Gastroesophageal sphincter (tissue), 4 donors: ENCODE measurements around the gene NXPH4. TPM values are rescaled to one million over a fixed set of nuclear protein-coding genes. Genes with fewer than 3 reads are reported as not detected.

Source experiments
- ATAC-seq: fragments of 150-250 bp; one replicate; pipeline ENCODE4 v1.9.1; 2016; ENCODE audit warnings: mild to moderate bottlenecking, moderate library complexity
- H3K27ac ChIP-seq, 4 donors: fragments of 200-600 bp; sonication (generic) in 3 of 4; 1 replicate in 3 of 4; 2 replicates in 1 of 4; pipeline ENCODE4 v1.5.1; 2016 to 2019
- H3K27me3 ChIP-seq: fragments of 200-600 bp; sonication (generic); one replicate; pipeline ENCODE4 v1.5.1; 2019
- H3K36me3 ChIP-seq, 2 donors: fragments of 200-600 bp; sonication (generic); one replicate each; pipeline ENCODE4 v1.5.1; 2019; ENCODE audit warnings: control low read depth in 1 of 2
- H3K4me1 ChIP-seq, 3 donors: fragments of 200-600 bp; sonication (generic); 1 replicate in 2 of 3; 2 replicates in 1 of 3; pipeline ENCODE4 v1.5.1; 2016 to 2019; ENCODE audit warnings: control low read depth in 2 of 3
- H3K4me3 ChIP-seq, 2 donors: fragments of 200-600 bp; sonication (generic); one replicate each; pipeline ENCODE4 v1.5.1; 2019; ENCODE audit warnings: mild to moderate bottlenecking in 1 of 2, moderate library complexity in 1 of 2
- H3K9me3 ChIP-seq, 3 donors: fragments of 200-600 bp; sonication (generic); one replicate each; pipeline ENCODE4 v1.5.1; 2017 to 2019; ENCODE audit warnings: control low read depth in 2 of 3
- EP300 ChIP-seq: sonication (generic); formaldehyde crosslinking; IDR thresholded peaks from one replicate; pipeline ENCODE4 v1.6.1; 2017; ENCODE audit warnings: antibody characterized with exemption, mild to moderate bottlenecking
- POLR2A ChIP-seq, 2 donors: fragments of 450-650 bp; IDR thresholded peaks; one replicate each; pipeline ENCODE4 v1.6.1; 2017; ENCODE audit warnings: antibody characterized with exemption in 2 of 2, mild to moderate bottlenecking in 2 of 2, moderate library complexity in 1 of 2
- POLR2AphosphoS5 ChIP-seq: sonication (generic); formaldehyde crosslinking; IDR thresholded peaks from one replicate; pipeline ENCODE4 v1.6.1; 2017; ENCODE audit warnings: antibody characterized with exemption
- WGBS, 2 donors: methylation state at CpG; one replicate each; pipeline ENCODE4 v1.1.5; 2018; ENCODE audit warnings: low coverage in 1 of 2; 5-methylcytosine and 5-hydroxymethylcytosine counted together
- total RNA-seq, 4 donors: library from RNA; depleted of rRNA; stranded (reverse); fragments of >200 nt; gene quantifications; one replicate each; pipeline ENCODE4 v1.1.0, GENCODE V29; 2016
- TF ChIP-seq, protein P1 (sequence below), 4 experiments: fragments of 200-600 bp in 2 of 4; fragments of 450-650 bp in 2 of 4; sonication (generic) in 1 of 4; IDR thresholded peaks; one replicate each; pipeline ENCODE4 v1.5.1; 2017 to 2019; ENCODE audit warnings: antibody characterized with exemption in 4 of 4, mild to moderate bottlenecking in 2 of 4, moderate library complexity in 2 of 4

Gene NXPH4
- total RNA-seq, 4 donors from 2014 or later: 1.1 TPM; not detected in 3

- TF ChIP-seq POLR2A (IDR thresholded peaks at IDR 0.05) (no peak), POLR2AphosphoS5 (no peak), EP300 (no peak)
- TF ChIP-seq, protein P1, sequence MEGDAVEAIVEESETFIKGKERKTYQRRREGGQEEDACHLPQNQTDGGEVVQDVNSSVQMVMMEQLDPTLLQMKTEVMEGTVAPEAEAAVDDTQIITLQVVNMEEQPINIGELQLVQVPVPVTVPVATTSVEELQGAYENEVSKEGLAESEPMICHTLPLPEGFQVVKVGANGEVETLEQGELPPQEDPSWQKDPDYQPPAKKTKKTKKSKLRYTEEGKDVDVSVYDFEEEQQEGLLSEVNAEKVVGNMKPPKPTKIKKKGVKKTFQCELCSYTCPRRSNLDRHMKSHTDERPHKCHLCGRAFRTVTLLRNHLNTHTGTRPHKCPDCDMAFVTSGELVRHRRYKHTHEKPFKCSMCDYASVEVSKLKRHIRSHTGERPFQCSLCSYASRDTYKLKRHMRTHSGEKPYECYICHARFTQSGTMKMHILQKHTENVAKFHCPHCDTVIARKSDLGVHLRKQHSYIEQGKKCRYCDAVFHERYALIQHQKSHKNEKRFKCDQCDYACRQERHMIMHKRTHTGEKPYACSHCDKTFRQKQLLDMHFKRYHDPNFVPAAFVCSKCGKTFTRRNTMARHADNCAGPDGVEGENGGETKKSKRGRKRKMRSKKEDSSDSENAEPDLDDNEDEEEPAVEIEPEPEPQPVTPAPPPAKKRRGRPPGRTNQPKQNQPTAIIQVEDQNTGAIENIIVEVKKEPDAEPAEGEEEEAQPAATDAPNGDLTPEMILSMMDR (IDR thresholded peaks at IDR 0.05): no peak
- Histone ChIP-seq H3K4me1 (peaks cover 0 to 27% (median 0%) of the 10 kb centered on the region in 3 donors), H3K27ac (no peak overlapping the region), H3K4me3 (no peak overlapping the region), H3K9me3 (no peaks in the 10 kb centered on the region), H3K27me3 (no peaks in the 10 kb centered on the region), H3K36me3 (peaks cover 0 to 93% of the 10 kb centered on the region in 2 donors)
- WGBS, 2 donors: no CpG with 5 or more reads among the region's 14 CpGs
- no peak for ATAC-seq
These were observed 42.9 kb upstream of the NXPH4 start for GRCh38 chr12:57173683-57174082.

DNA sequence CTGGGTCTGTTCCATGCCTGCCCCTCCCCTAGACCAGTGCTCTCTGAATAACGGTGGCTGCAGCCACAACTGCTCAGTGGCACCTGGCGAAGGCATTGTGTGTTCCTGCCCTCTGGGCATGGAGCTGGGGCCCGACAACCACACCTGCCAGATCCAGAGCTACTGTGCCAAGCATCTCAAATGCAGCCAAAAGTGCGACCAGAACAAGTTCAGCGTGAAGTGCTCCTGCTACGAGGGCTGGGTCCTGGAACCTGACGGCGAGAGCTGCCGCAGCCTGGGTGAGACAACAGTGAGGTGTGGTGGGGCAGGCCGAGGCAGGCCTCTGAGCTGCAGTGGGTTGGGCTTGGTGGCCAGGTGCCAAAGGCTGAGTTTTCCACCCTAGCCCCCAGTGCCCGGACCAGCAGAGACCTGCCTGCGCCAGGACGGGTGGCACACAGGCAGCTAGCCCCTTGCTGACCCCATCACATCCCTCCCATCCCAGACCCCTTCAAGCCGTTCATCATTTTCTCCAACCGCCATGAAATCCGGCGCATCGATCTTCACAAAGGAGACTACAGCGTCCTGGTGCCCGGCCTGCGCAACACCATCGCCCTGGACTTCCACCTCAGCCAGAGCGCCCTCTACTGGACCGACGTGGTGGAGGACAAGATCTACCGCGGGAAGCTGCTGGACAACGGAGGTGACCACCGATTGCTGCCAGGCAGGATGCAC lies 41.0 kb upstream of the NXPH4 start:
- H3K27ac ChIP-seq: peak overlapping the region in 3 of 4 donors; percentile 5 to 66 (median 61)
- ATAC-seq: peak; percentile 79
- H3K27me3 ChIP-seq: no peaks in the 10 kb centered on the region
- H3K36me3 ChIP-seq: peaks cover 0 to 93% of the 10 kb centered on the region in 2 donors
- WGBS, 2 donors: 53 to 55% methylated on average over 3 to 10 of the region's 29 CpGs
- no peak for TF ChIP-seq POLR2A (IDR thresholded peaks at IDR 0.05)
- peak; percentile 43 for TF ChIP-seq POLR2AphosphoS5
- TF ChIP-seq EP300: no peak
- TF ChIP-seq, protein P1 (IDR thresholded peaks at IDR 0.05): peak in 3 of 4 experiments; percentile 86 to 89 (median 87)
- no peak overlapping the region for H3K4me3 ChIP-seq
- H3K9me3 ChIP-seq: no peaks in the 10 kb centered on the region
- peaks cover 0 to 27% (median 0%) of the 10 kb centered on the region in 3 donors for H3K4me1 ChIP-seq

- H3K4me3 ChIP-seq: no peak overlapping the region
- H3K36me3 ChIP-seq: peaks cover 0 to 93% of the 10 kb centered on the region in 2 donors
- WGBS, 2 donors: 80 to 89% methylated on average over 1 to 5 of the region's 9 CpGs
- no peaks in the 10 kb centered on the region for H3K9me3 ChIP-seq
- no peak for TF ChIP-seq POLR2A (IDR thresholded peaks at IDR 0.05)
- TF ChIP-seq EP300: no peak
- TF ChIP-seq, protein P1 (IDR thresholded peaks at IDR 0.05): no peak
- no peak for TF ChIP-seq POLR2AphosphoS5
- H3K4me1 ChIP-seq: peaks cover 0 to 22% (median 0%) of the 10 kb centered on the region in 3 donors
- H3K27me3 ChIP-seq: no peaks in the 10 kb centered on the region
- H3K27ac ChIP-seq: peak overlapping the region in 3 of 4 donors; percentile 5 to 66 (median 61)
- no peak for ATAC-seq
These were observed 40.5 kb upstream of the NXPH4 start for GRCh38 chr12:57176139-57176477.

DNA sequence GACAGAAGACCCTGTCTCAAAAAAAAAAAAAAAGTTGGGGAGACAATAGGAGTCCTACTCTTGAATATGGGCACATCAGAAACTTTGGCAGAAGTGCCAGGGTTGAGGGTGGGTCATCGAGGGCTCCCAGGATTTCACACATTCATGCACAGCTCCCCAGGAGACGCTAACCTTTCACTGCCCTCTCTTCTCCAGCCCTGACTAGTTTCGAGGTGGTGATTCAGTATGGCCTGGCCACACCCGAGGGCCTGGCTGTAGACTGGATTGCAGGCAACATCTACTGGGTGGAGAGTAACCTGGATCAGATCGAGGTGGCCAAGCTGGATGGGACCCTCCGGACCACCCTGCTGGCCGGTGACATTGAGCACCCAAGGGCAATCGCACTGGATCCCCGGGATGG lies 39.7 kb upstream of the NXPH4 start:
- H3K27ac ChIP-seq: no peak overlapping the region
- TF ChIP-seq EP300: no peak
- no peak overlapping the region for H3K4me3 ChIP-seq
- no peaks in the 10 kb centered on the region for H3K27me3 ChIP-seq
- peaks cover 0 to 97% of the 10 kb centered on the region in 2 donors for H3K36me3 ChIP-seq
- ATAC-seq: no peak
- no peaks in the 10 kb centered on the region for H3K9me3 ChIP-seq
- peaks cover 0 to 14% (median 0%) of the 10 kb centered on the region in 3 donors for H3K4me1 ChIP-seq
- WGBS, 2 donors: 86% methylated on average over 2 of the region's 9 CpGs; no CpG with 5 or more reads in 1 of the 2 donors

GRCh38 chr12:57177354-57177753 lies 39.2 kb upstream of the NXPH4 start:
- no peak for ATAC-seq
- Histone ChIP-seq H3K9me3 (no peaks in the 10 kb centered on the region), H3K4me3 (no peak overlapping the region), H3K36me3 (peaks cover 0 to 98% of the 10 kb centered on the region in 2 donors), H3K4me1 (peaks cover 0 to 14% (median 0%) of the 10 kb centered on the region in 3 donors), H3K27me3 (no peaks in the 10 kb centered on the region), H3K27ac (no peak overlapping the region)
- TF ChIP-seq POLR2A (IDR thresholded peaks at IDR 0.05): no peak
- TF ChIP-seq POLR2AphosphoS5: no peak
- TF ChIP-seq EP300: no peak
- TF ChIP-seq, protein P1 (IDR thresholded peaks at IDR 0.05): no peak
- WGBS, 2 donors: 89% methylated on average over 3 of the region's 16 CpGs; no CpG with 5 or more reads in 1 of the 2 donors
